T-helper 2 cell treated with Interferon-gamma antibody and Interleukin-4, amounts not matched to agents 5 μg/mL and 100 μg/mL, for 36 hours (primary cell): Measurements from ENCODE around the gene LSP1.

Source experiments
- DNase-seq: peaks from one replicate; pipeline ENCODE4 v3.0.0; 2021; ENCODE audit warnings: low spot score
- H3K27ac Mint-ChIP-seq: one replicate; pipeline ENCODE4 v1.8.0; 2021; ENCODE audit warnings: mild to moderate bottlenecking, mixed read lengths
- H3K27me3 Mint-ChIP-seq: one replicate; pipeline ENCODE4 v1.8.0; 2021; ENCODE audit warnings: low read depth, mixed read lengths
- H3K36me3 Mint-ChIP-seq: one replicate; pipeline ENCODE4 v1.8.0; 2021; ENCODE audit warnings: low read depth, mixed read lengths
- H3K4me1 Mint-ChIP-seq: one replicate; pipeline ENCODE4 v1.8.0; 2021; ENCODE audit warnings: low read depth, mixed read lengths
- H3K4me3 Mint-ChIP-seq: one replicate; pipeline ENCODE4 v1.8.0; 2022; ENCODE audit warnings: mild to moderate bottlenecking, moderate library complexity, mixed read lengths
- H3K9me3 Mint-ChIP-seq: one replicate; pipeline ENCODE4 v1.8.0; 2021; ENCODE audit warnings: mixed read lengths

Gene LSP1

DNA sequence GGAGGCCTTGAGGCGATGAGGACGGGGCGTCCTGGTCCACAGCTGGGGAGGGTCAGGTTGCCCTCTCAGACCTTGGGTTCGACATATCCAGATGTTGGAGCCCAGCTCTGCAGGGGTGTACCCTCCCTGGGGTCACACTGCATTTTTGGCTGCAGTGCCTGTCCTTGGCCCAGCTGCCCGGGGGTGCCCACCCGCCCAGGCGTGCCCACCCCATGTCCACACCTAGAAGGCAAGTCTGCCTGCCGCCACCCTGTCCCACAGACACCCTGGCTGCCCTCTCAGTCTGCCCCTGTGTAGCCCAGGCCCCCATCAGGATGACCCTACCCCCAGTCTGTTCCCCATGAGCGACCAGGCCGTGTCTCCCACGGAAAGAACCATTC lies 3.0 kb downstream of the LSP1 start:
- no peak for DNase-seq
- H3K4me1 Mint-ChIP-seq: peaks cover 15% of the 10 kb centered on the region
- H3K9me3 Mint-ChIP-seq: no peaks in the 10 kb centered on the region
- H3K4me3 Mint-ChIP-seq: peak overlapping the region; percentile 98
- H3K27ac Mint-ChIP-seq: peak overlapping the region; percentile 34
- no peaks in the 10 kb centered on the region for H3K27me3 Mint-ChIP-seq
- H3K36me3 Mint-ChIP-seq: peaks cover 21% of the 10 kb centered on the region

- Mint-ChIP-seq H3K27me3 (no peaks in the 10 kb centered on the region), H3K27ac (peak overlapping the region; percentile 34), H3K9me3 (no peaks in the 10 kb centered on the region), H3K4me1 (peaks cover 12% of the 10 kb centered on the region), H3K36me3 (peaks cover 21% of the 10 kb centered on the region), H3K4me3 (peak overlapping the region; percentile 44)
- DNase-seq: no peak
These were observed 3.6 kb downstream of the LSP1 start for GRCh38 chr11:1856306-1857005.

DNA sequence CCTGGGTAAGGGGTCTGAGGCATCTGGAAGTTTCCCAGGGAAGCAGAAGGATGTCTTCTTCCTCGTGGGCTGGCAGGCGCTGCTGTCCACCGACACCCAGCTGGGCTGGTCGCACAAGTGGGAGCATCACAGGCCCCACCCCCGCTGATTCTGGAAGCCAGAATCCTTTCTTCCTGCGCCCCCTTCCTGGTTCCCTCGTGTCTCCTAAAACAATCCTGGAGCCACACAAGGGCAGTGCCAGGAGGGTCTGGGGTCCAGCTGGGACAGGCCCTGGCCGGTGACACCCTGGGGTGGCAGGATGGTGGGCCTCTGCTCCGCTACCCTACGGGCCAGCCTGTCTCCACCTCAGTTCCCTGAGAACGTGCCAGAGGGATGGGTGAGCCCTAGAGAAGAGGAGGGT lies 4.2 kb downstream of the LSP1 start:
- Mint-ChIP-seq H3K27ac (no peak overlapping the region), H3K27me3 (no peaks in the 10 kb centered on the region), H3K4me1 (peaks cover 10% of the 10 kb centered on the region), H3K9me3 (no peaks in the 10 kb centered on the region), H3K36me3 (peaks cover 21% of the 10 kb centered on the region), H3K4me3 (no peak overlapping the region)
- no peak for DNase-seq

GRCh38 chr11:1858154-1858553 lies 5.3 kb downstream of the LSP1 start:
- Mint-ChIP-seq H3K4me3 (no peak overlapping the region), H3K4me1 (no peaks in the 10 kb centered on the region), H3K27ac (no peak overlapping the region), H3K36me3 (peaks cover 18% of the 10 kb centered on the region), H3K9me3 (no peaks in the 10 kb centered on the region), H3K27me3 (no peaks in the 10 kb centered on the region)
- no peak for DNase-seq

DNA sequence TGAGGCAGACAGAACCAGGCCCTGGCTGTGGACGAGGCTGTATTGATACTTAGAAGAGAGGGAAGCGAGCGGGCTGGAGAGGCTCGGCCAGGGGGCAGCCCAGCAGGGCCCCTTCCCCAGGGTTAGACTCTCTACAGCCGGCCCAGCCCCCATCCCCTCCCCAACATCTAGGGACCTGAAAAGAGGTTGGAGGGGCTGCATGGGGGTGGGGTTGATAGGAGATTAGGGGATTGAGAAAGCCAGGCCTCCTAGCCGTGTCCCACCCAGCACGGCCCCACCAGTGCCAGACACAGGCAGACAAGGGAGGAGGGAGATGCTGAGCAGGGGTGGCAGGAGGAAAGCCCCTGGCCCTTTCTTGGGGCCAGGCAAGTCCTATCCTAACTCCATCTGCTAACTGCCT lies 5.7 kb downstream of the LSP1 start:
- H3K9me3 Mint-ChIP-seq: no peaks in the 10 kb centered on the region
- no peak overlapping the region for H3K27ac Mint-ChIP-seq
- no peaks in the 10 kb centered on the region for H3K27me3 Mint-ChIP-seq
- no peak overlapping the region for H3K4me3 Mint-ChIP-seq
- no peak for DNase-seq
- no peaks in the 10 kb centered on the region for H3K4me1 Mint-ChIP-seq
- peaks cover 15% of the 10 kb centered on the region for H3K36me3 Mint-ChIP-seq

GRCh38 chr11:1859004-1859403 lies 6.1 kb downstream of the LSP1 start:
- no peak overlapping the region for H3K4me3 Mint-ChIP-seq
- H3K27ac Mint-ChIP-seq: no peak overlapping the region
- H3K4me1 Mint-ChIP-seq: no peaks in the 10 kb centered on the region
- no peak for DNase-seq
- H3K36me3 Mint-ChIP-seq: peaks cover 11% of the 10 kb centered on the region
- no peaks in the 10 kb centered on the region for H3K27me3 Mint-ChIP-seq
- H3K9me3 Mint-ChIP-seq: no peaks in the 10 kb centered on the region

DNA sequence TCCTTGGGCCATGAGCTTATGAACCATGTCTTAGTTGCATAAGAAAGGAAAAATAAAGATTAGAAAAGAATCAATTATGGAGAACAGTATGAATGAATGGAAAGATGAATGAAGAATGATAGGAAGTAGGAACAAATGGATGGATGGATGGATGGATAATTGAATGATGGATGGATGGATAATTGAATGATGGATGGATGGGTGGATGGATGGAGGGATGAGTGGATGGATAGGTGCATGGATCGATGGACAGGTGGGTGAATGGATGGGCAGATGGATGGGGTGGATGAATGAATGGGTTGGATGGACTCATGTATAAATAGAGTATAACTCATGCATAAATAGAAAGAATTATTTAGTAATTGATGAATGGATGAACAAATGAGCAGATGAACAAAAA lies 7.2 kb downstream of the LSP1 start:
- no peak overlapping the region for H3K4me3 Mint-ChIP-seq
- H3K9me3 Mint-ChIP-seq: no peaks in the 10 kb centered on the region
- no peaks in the 10 kb centered on the region for H3K4me1 Mint-ChIP-seq
- no peak overlapping the region for H3K27ac Mint-ChIP-seq
- H3K36me3 Mint-ChIP-seq: peaks cover 5% of the 10 kb centered on the region
- H3K27me3 Mint-ChIP-seq: no peaks in the 10 kb centered on the region
- no peak for DNase-seq

- Mint-ChIP-seq H3K27ac (no peak overlapping the region), H3K9me3 (no peaks in the 10 kb centered on the region), H3K36me3 (peaks cover 5% of the 10 kb centered on the region), H3K27me3 (no peaks in the 10 kb centered on the region), H3K4me1 (no peaks in the 10 kb centered on the region), H3K4me3 (no peak overlapping the region)
- no peak for DNase-seq
These were observed 8.8 kb downstream of the LSP1 start for GRCh38 chr11:1861435-1862411.

- no peaks in the 10 kb centered on the region for H3K4me1 Mint-ChIP-seq
- H3K36me3 Mint-ChIP-seq: peaks cover 5% of the 10 kb centered on the region
- H3K9me3 Mint-ChIP-seq: no peaks in the 10 kb centered on the region
- H3K27ac Mint-ChIP-seq: no peak overlapping the region
- no peak overlapping the region for H3K4me3 Mint-ChIP-seq
- no peak for DNase-seq
- H3K27me3 Mint-ChIP-seq: no peaks in the 10 kb centered on the region
These were observed 9.9 kb downstream of the LSP1 start for GRCh38 chr11:1862588-1863351.

- Mint-ChIP-seq H3K4me3 (no peak overlapping the region), H3K27ac (no peak overlapping the region), H3K27me3 (no peaks in the 10 kb centered on the region), H3K9me3 (no peaks in the 10 kb centered on the region), H3K4me1 (no peaks in the 10 kb centered on the region), H3K36me3 (peaks cover 5% of the 10 kb centered on the region)
- DNase-seq: no peak
These were observed 10.7 kb downstream of the LSP1 start for GRCh38 chr11:1863352-1864216.

GRCh38 chr11:1864231-1864630 lies 11.3 kb downstream of the LSP1 start:
- Mint-ChIP-seq H3K27me3 (no peaks in the 10 kb centered on the region), H3K4me3 (no peak overlapping the region), H3K36me3 (peaks cover 6% of the 10 kb centered on the region), H3K4me1 (peaks cover 4% of the 10 kb centered on the region), H3K27ac (no peak overlapping the region), H3K9me3 (no peaks in the 10 kb centered on the region)
- no peak for DNase-seq

- H3K27me3 Mint-ChIP-seq: no peaks in the 10 kb centered on the region
- H3K36me3 Mint-ChIP-seq: peaks cover 6% of the 10 kb centered on the region
- no peak overlapping the region for H3K27ac Mint-ChIP-seq
- H3K4me1 Mint-ChIP-seq: peaks cover 8% of the 10 kb centered on the region
- no peaks in the 10 kb centered on the region for H3K9me3 Mint-ChIP-seq
- DNase-seq: no peak
- H3K4me3 Mint-ChIP-seq: no peak overlapping the region
These were observed 12.2 kb downstream of the LSP1 start for GRCh38 chr11:1864831-1865665.
